Left ventricle myocardium superior (tissue), 1 donor: Measurements from ENCODE around the gene SLC6A20. TPM values are rescaled to one million over a fixed set of nuclear protein-coding genes. Genes with fewer than 3 reads are reported as not detected.

ENCODE experiments used
- total RNA-seq: library from RNA; stranded (reverse); fragmentation: NEBNext Ultra II Directional; extraction: Animal tissue kit (Norgen Biotek cat#: 25700); gene quantifications from one replicate; pipeline ENCODE4 v1.2.1, GENCODE V29; 2021
- donor health status: DM: no; HTN: yes; CAD: no; lungs with severe emphysema.

SLC6A20 gene
- total RNA-seq, 1 donor from 2014 or later, result not detected

Other genes with a start within 250 kb of the SLC6A20 start
- gene LIMD1, start 201.8 kb downstream of the SLC6A20 start, total RNA-seq, result 31.9 TPM
- gene SACM1L, start 107.1 kb downstream of the SLC6A20 start, total RNA-seq, result 23.6 TPM
- gene LZTFL1, start 45.6 kb upstream of the SLC6A20 start, total RNA-seq, result 10.1 TPM
- not detected for gene CCR9, start 90.0 kb upstream of the SLC6A20 start, total RNA-seq
- 0.59 TPM for gene CXCR6, start 146.9 kb upstream of the SLC6A20 start, total RNA-seq
- 146 TPM for gene FYCO1, start 199.3 kb upstream of the SLC6A20 start, total RNA-seq
- gene XCR1, start 230.9 kb upstream of the SLC6A20 start, total RNA-seq, result not detected